GM18909 (cell line): Measurements from ENCODE around the gene DARS1.
"Not testable (repeated sequence)": the region's sequence is repeated elsewhere in the genome, so short reads cannot be mapped to it uniquely, and the experiment has no call there.

ENCODE experiments used
- ATAC-seq: cut with Tn5 transposase; IDR thresholded peaks from one replicate; pipeline ENCODE4 v1.9.1; 2021; ENCODE audit warnings: mild to moderate bottlenecking; ENCODE audit not compliant: unreplicated experiment, poor library complexity

Gene DARS1

GRCh38 chr2:135894930-135895329 lies 90.5 kb downstream of the DARS1 start:
- ATAC-seq: no peak

DNA sequence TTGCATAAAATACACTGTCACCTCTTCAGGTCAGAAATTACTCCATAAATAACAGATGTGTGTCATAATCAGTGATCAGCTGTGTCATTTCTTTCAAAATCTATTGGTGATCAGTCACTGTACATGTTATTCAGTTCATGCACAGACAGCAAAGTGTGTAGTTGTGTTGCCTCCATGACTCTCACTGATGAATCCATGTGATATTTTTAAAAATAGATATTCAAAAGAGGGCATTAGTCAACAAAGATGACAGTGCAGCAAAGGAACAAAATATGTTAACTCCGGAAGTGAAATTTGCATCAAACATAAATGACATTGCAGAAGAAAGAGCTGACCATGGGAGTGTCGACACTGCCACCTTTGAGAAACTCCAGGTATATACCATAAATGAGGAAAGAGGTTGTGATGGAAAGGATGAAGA lies 92.0 kb downstream of the DARS1 start:
- no peak for ATAC-seq

- no peak for ATAC-seq
These were observed 94.6 kb downstream of the DARS1 start for GRCh38 chr2:135890835-135891234.

DNA sequence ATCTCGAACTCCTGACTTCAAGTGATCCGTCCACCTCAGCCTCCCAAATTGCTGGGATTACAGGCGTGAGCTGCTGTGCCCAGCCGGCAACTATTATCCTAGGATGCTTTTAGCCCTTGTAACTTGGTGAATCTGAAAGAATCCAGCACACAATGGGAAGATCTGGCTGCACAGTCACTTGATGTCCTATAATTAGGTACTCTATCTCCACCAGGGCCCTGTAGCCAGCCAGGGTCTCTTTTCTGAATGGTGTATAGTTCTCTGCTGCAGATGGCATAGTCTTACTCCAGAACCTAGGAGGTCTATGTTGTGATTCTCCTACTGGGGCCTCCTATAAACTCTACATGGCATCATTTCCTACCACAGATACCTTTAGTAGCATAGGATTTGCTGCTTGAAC lies 95.3 kb downstream of the DARS1 start:
- ATAC-seq: no peak

DNA sequence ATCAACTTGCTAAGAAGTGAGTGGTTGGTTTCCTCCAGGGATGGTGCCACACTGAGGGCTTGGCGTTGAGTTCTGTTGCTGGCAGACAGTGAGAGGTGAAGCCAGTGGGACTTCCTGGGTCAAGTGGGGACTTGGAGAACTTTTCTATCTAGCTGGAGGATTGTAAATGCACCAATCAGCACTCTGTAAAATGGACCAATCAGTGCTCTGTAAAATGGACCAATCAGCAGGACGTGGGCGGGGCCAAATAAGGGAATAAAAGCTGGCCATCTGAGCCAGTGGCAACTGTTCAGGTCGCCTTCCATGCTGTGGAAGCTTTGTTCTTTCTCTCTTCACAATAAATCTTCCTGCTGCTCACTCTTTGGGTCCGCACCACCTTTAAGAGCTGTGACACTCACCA lies 96.8 kb downstream of the DARS1 start:
- ATAC-seq: not testable (repeated sequence)

DNA sequence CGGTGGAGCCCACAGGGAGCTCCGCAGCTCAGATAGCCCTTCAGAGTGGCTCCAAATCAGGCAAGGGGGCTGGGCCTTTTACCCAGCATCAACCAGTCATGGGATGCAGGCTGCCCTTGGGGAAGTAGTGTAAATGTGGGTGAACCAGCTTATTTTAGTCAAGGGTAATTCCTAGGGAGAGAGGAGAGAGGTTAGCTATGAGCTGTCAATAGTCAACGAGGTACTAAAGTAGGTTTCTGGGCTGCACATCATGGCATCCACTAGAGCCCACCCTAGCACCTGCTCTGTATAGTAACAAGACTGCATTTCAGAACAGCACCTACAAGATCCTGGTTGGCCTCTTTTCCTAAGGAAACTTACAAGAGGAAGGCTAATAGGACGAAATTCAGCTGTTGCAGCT lies 99.7 kb downstream of the DARS1 start:
- ATAC-seq: no peak

GRCh38 chr2:135882415-135882814 lies 103.0 kb downstream of the DARS1 start:
- no peak for ATAC-seq

GRCh38 chr2:135876770-135877169 lies 108.7 kb downstream of the DARS1 start:
- ATAC-seq: not testable (repeated sequence)

DNA sequence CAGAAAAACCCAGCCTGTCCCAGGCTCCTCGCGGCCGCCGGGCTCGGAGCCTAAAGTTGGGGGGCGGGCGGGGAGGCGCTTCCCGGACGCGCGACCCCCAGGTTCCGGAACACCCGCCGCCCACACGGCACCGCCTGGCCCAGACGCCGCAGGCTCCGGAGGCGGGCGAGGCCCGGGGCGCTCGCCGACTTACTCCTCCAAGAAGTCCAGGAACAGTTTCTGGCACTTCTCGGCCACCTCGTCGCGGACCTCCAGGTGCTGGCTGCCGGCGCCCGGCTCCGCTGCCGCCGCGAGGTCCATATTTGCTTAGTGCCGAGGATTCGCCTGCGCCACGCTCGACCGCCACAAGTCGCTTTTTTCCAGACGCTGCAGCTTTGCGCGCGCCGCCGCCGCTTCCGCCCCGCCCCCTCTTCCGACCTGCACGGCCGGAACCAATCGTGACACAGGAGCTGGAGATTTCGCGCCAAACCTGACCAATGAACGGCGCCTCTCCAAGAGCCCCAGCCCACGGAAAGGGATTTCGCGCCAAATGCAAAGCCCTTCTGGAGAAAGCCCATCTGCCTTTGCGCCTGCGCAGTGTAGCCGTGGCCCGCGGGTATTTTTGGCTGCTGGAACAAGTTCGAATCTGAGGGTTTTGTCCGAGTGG lies 109.2 kb downstream of the DARS1 start, which contains the start of gene MCM6:
MCM6 (minus strand) TSS at position 378 of the 646 bp plus-strand sequence; CDS start at position 300, 78 bp downstream.
- peak; percentile 93 for ATAC-seq

- peak; percentile 69 for ATAC-seq
These were observed 109.8 kb downstream of the DARS1 start for GRCh38 chr2:135875491-135876065.

DNA sequence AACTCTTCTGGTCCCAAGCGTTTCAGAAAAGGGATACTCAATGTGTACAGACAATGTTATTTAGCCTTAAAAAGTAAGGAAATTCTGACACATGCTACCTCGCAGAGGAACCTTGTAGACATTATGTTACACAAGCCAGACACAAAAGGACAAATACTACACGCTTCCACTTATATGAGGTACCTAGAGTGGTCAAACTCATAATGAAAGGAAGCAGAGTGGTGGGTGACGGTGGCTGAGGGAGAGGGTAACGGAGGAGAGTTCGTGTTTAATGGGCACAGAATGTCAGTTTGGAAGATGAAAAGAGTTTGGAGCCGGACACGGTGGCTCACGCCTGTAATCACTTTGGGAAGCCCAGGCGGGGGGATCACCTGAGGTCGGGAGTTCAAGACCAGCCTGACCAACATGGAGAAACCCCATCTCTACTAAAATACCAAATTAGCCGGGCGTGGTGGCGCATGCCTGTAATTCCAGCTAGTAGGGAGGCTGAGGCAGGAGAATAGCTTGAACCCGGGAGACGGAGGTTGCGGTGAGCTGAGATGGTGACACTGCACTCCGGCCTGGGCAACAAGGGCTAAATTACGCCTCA lies 110.6 kb downstream of the DARS1 start:
- no peak for ATAC-seq

- peak; percentile 41 for ATAC-seq
These were observed 114.9 kb downstream of the DARS1 start for GRCh38 chr2:135870571-135870970.

DNA sequence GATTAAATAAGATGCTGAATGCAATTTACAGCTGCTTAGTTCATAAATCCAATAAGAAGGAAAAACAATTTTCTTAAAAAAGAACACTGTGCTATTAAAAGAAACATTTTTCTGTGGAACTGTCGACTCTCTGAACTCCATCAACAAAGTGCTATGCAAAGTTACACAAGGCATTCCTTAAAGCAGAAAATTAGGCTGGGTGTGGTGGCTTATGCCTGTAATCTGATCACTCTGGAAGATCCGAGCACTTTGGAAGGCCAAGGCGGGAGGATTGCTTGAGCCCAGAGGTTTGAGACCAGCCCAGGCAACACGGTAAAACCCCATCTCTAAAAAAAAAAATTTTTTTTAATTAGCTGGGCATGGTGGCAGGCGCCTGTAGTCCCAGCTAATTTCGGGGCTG lies 122.2 kb downstream of the DARS1 start:
- no peak for ATAC-seq

GRCh38 chr2:135862718-135863117 lies 122.7 kb downstream of the DARS1 start:
- no peak for ATAC-seq
